SK-N-SH treated with all-trans-retinoic acid at 6 μM for 48 hours (cell line): ENCODE measurements around the gene KCTD5.

Experiments
- ATAC-seq: fragments of 200-7000 bp; cut with Tn5 transposase; 3 replicates; pipeline ENCODE4 v1.9.1; 2020; ENCODE audit warnings: mild to moderate bottlenecking, moderate library complexity
- CREB5 ChIP-seq: fragments of 250-450 bp; sonication (Bioruptor Pico); IDR thresholded peaks from 2 replicates; pipeline ENCODE4 v1.5.1; 2020; ENCODE audit warnings: low read depth, mild to moderate bottlenecking, moderate library complexity
- CSDC2 ChIP-seq: fragments of 250-450 bp; sonication (Bioruptor Pico); IDR thresholded peaks from 2 replicates; pipeline ENCODE4 v1.5.0; 2020; ENCODE audit warnings: mild to moderate bottlenecking, moderate library complexity
- CSRNP3 ChIP-seq: fragments of 250-450 bp; sonication (Bioruptor Pico); IDR thresholded peaks from 2 replicates; pipeline ENCODE4 v1.5.1; 2021; ENCODE audit warnings: mild to moderate bottlenecking, moderate library complexity
- ESRRG ChIP-seq: fragments of 250-450 bp; sonication (Bioruptor Pico); IDR thresholded peaks from 2 replicates; pipeline ENCODE4 v1.6.1; 2021; ENCODE audit warnings: mild to moderate bottlenecking
- GLIS3 ChIP-seq: fragments of 250-450 bp; sonication (Bioruptor Pico); IDR thresholded peaks from 2 replicates; pipeline ENCODE4 v1.5.0; 2020; ENCODE audit warnings: mild to moderate bottlenecking, moderate library complexity
- OSR1 ChIP-seq: fragments of 250-450 bp; sonication (Bioruptor Pico); IDR thresholded peaks from 2 replicates; pipeline ENCODE4 v1.8.0; 2022; ENCODE audit warnings: moderate library complexity, mild to moderate bottlenecking, inconsistent platforms
- PATZ1 ChIP-seq: fragments of 250-450 bp; sonication (Bioruptor Pico); IDR thresholded peaks from 2 replicates; pipeline ENCODE4 v1.8.0; 2020; ENCODE audit warnings: mild to moderate bottlenecking, moderate library complexity, borderline replicate concordance
- POU6F1 ChIP-seq: fragments of 250-450 bp; sonication (Bioruptor Pico); IDR thresholded peaks from 2 replicates; pipeline ENCODE4 v1.8.0; 2021; ENCODE audit warnings: low read depth, mild to moderate bottlenecking, moderate library complexity, borderline replicate concordance
- PPARA ChIP-seq: fragments of 250-450 bp; sonication (Bioruptor Pico); IDR thresholded peaks from 2 replicates; pipeline ENCODE4 v1.5.0; 2020; ENCODE audit warnings: mild to moderate bottlenecking, borderline replicate concordance
- RARB ChIP-seq: fragments of 250-450 bp; sonication (Bioruptor Pico); IDR thresholded peaks from 2 replicates; pipeline ENCODE4 v1.8.0; 2021; ENCODE audit warnings: mild to moderate bottlenecking, moderate library complexity
- SNAI2 ChIP-seq: fragments of 250-450 bp; sonication (Bioruptor Pico); IDR thresholded peaks from 2 replicates; pipeline ENCODE4 v1.5.0; 2020; ENCODE audit warnings: mild to moderate bottlenecking, moderate library complexity
- TCF4 ChIP-seq: fragments of 250-450 bp; sonication (Bioruptor Pico); IDR thresholded peaks from 2 replicates; pipeline ENCODE4 v1.8.0; 2021; ENCODE audit warnings: mild to moderate bottlenecking, moderate library complexity, borderline replicate concordance
- TOX ChIP-seq: fragments of 250-450 bp; sonication (Bioruptor Pico); IDR thresholded peaks from 2 replicates; pipeline ENCODE4 v1.8.0; 2021; ENCODE audit warnings: mild to moderate bottlenecking, moderate library complexity, borderline replicate concordance
- TSHZ2 ChIP-seq: fragments of 250-450 bp; sonication (Bioruptor Pico); IDR thresholded peaks from 2 replicates; pipeline ENCODE4 v1.5.0; 2020; ENCODE audit warnings: mild to moderate bottlenecking, moderate library complexity
- ZFP3 ChIP-seq: fragments of 250-450 bp; sonication (Bioruptor Pico); IDR thresholded peaks from 2 replicates; pipeline ENCODE4 v1.5.0; 2020; ENCODE audit warnings: mild to moderate bottlenecking, moderate library complexity
- ZFP30 ChIP-seq: fragments of 450-650 bp; formaldehyde crosslinking; IDR thresholded peaks from 2 replicates; pipeline ENCODE4 v1.5.0; 2022; ENCODE audit warnings: mild to moderate bottlenecking, moderate library complexity
- ZNF565 ChIP-seq: fragments of 450-650 bp; formaldehyde crosslinking; conservative IDR thresholded peaks from 2 replicates; pipeline ENCODE4 v1.5.0; 2020; ENCODE audit warnings: low read depth, mild to moderate bottlenecking, moderate library complexity
- ZNF70 ChIP-seq: fragments of 450-650 bp; formaldehyde crosslinking; IDR thresholded peaks from 2 replicates; pipeline ENCODE4 v1.5.0; 2020; ENCODE audit warnings: mild to moderate bottlenecking, moderate library complexity
- ZNF8 ChIP-seq: fragments of 450-650 bp; formaldehyde crosslinking; IDR thresholded peaks from 2 replicates; pipeline ENCODE4 v1.5.0; 2020; ENCODE audit warnings: mild to moderate bottlenecking, moderate library complexity

The KCTD5 gene

GRCh38 chr16:2704166-2704982, 22.1 kb downstream of the KCTD5 start (continued):
- no peak for TF ChIP-seq TSHZ2

GRCh38 chr16:2704983-2705275, 22.6 kb downstream of the KCTD5 start:
- ATAC-seq = no peak
- TF ChIP-seq PATZ1 (CRISPR knock-in tag) (no peak), SNAI2 (CRISPR knock-in tag) (no peak), GLIS3 (CRISPR knock-in tag) (no peak), ESRRG (CRISPR knock-in tag) (no peak)
- TF ChIP-seq, all 23 proteins: peak for 0

GRCh38 chr16:2705351-2705750, 23.0 kb downstream of the KCTD5 start:
- no peak for ATAC-seq

More at GRCh38 chr16:2705351-2705750, 23.0 kb downstream of the KCTD5 start:
- TF ChIP-seq TSHZ2 (no peak), CSRNP3 (CRISPR knock-in tag) (no peak), TCF4 (CRISPR knock-in tag) (no peak), ZFP3 (no peak), PATZ1 (CRISPR knock-in tag) (no peak), OSR1 (CRISPR knock-in tag) (no peak), CSDC2 (CRISPR knock-in tag) (no peak), RARB (no peak), SNAI2 (CRISPR knock-in tag) (no peak), TOX (CRISPR knock-in tag) (no peak), POU6F1 (no peak), ZNF70 (no peak), PPARA (CRISPR knock-in tag) (no peak), ZFP30 (CRISPR knock-in tag) (no peak), GLIS3 (CRISPR knock-in tag) (no peak), ZNF565 (no peak), CREB5 (CRISPR knock-in tag) (no peak), ZNF8 (CRISPR knock-in tag) (no peak)
